OCI-LY7 (cell line): ENCODE measurements around the gene ADAMTS2.

Source experiments
- CTCF ChIP-seq: fragments of 200-600 bp; sonication (generic); conservative IDR thresholded peaks from 2 replicates; pipeline ENCODE4 v1.5.1; 2014; ENCODE audit warnings: mild to moderate bottlenecking, antibody characterized with exemption, low read length, moderate library complexity, mixed read lengths
- EZH2phosphoT487 ChIP-seq: fragments of 200-600 bp; sonication (generic); IDR thresholded peaks from 2 replicates; pipeline ENCODE4 v1.6.1; 2018; ENCODE audit warnings: low read depth, borderline replicate concordance, mild to moderate bottlenecking, mixed run types, antibody characterized with exemption, low read length, moderate library complexity, mixed read lengths

DNA sequence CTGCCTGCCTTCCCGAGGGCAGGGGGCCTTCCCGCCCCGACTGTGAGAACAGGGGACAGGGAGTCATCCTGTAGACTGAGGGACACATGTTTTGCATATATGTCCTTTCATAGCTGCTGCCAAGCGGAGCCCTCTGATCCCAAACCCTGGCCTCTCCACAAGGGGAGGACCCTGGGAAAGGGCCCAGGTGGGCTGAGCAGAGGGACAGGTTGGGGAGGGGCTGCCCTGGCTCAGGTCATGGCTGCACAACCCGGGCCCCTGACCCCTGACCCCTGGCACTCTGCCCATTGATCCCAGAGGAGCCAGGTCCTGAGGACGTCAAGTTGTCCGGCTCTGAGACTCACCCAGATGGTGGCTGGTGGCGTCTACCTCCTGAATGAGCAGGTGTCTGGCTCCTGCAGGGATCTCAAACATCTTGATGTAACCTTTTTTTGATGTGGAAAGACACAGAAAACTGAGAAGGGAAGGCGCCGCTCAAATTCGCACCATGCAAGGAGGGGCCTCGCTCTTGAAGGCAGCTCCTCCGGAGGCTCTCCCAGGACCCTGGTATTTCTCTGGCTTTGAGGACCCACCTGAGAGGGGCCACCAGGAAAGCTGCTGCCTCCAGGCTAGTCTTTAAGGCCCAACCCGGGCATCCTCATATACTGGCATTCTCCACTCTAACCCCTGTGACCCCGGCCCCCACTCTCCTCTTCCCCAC, 213.2 kb downstream of the ADAMTS2 start:
- TF ChIP-seq CTCF (no peak), EZH2phosphoT487 (no peak)
